ENCODE measurements around the gene MCFD2. TPM values are rescaled to one million over a fixed set of nuclear protein-coding genes. Genes with fewer than 3 reads are reported as not detected.

The MCFD2 gene
- total RNA-seq, 1 donor from 2014 or later = 79.8 TPM

DNA sequence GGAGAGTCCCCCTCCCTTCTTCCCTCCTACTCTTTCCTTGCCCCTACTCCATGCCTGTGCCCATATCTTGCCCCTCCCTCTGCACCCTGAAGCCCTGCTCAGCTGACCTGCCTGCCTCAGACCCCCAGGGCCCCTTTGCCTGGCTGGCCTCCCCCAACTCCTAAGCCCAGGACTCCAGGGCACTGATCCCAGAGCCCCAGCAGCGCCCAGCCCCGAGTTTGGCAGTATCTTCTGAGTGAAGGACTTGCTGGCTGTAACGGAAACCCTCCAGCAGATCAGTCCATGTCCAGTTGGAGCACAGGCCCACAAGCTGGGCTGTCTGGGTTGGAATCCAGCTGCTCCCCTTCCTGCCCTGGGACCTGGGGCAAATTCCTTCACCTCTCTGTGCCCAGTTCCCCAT, 46.0 kb downstream of the MCFD2 start:
- TF ChIP-seq, protein P1, sequence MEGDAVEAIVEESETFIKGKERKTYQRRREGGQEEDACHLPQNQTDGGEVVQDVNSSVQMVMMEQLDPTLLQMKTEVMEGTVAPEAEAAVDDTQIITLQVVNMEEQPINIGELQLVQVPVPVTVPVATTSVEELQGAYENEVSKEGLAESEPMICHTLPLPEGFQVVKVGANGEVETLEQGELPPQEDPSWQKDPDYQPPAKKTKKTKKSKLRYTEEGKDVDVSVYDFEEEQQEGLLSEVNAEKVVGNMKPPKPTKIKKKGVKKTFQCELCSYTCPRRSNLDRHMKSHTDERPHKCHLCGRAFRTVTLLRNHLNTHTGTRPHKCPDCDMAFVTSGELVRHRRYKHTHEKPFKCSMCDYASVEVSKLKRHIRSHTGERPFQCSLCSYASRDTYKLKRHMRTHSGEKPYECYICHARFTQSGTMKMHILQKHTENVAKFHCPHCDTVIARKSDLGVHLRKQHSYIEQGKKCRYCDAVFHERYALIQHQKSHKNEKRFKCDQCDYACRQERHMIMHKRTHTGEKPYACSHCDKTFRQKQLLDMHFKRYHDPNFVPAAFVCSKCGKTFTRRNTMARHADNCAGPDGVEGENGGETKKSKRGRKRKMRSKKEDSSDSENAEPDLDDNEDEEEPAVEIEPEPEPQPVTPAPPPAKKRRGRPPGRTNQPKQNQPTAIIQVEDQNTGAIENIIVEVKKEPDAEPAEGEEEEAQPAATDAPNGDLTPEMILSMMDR (conservative IDR thresholded peaks at IDR 0.05) = no peak
- no peak overlapping the region for H3K27ac Mint-ChIP-seq (ENCODE audit: unreplicated experiment)
- DNase-seq (ENCODE audit: low read depth, low spot score) = no peak

DNA sequence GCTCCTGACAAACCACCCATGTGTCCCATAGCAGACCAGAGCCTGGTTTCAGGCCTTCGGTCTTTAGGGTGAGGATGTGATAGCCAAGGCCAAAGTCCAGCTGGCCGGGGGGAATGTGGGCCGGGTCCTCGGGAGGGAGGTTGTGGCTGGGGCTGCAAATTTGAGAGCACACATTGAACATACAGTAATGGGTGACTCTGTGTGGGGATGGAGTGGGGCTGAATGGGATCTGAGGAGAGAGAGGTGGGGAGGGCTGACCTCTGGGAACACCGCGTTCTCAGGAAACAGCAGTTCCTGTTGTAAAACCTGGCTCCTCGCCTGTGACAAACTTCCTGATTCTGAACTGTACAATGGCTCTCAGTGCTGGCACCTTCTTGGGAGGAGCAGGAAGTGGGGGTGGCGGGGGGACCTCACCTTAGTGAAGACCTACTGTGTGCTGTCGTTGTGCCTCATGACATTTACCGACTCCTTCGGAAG, 48.8 kb downstream of the MCFD2 start:
- H3K4me1 Mint-ChIP-seq = no peaks in the 10 kb centered on the region
- TF ChIP-seq, protein P1 (conservative IDR thresholded peaks at IDR 0.05) = no peak
- no peak overlapping the region for H3K27ac Mint-ChIP-seq (ENCODE audit: unreplicated experiment)
- peaks cover 2% of the 10 kb centered on the region for H3K9me3 Mint-ChIP-seq
- H3K27me3 Mint-ChIP-seq (ENCODE audit: low read depth) = peaks cover 6% of the 10 kb centered on the region
- no peak for DNase-seq (ENCODE audit: low read depth, low spot score)
- H3K4me3 Mint-ChIP-seq = no peak overlapping the region
- H3K36me3 Mint-ChIP-seq (ENCODE audit: low read depth) = peaks cover 2% of the 10 kb centered on the region

More for the DNA sequence above, 46.0 kb downstream of the MCFD2 start:
- H3K4me1 Mint-ChIP-seq = peaks cover 13% of the 10 kb centered on the region
- no peak overlapping the region for H3K4me3 Mint-ChIP-seq
- peaks cover 4% of the 10 kb centered on the region for H3K36me3 Mint-ChIP-seq (ENCODE audit: low read depth)
- peaks cover 5% of the 10 kb centered on the region for H3K9me3 Mint-ChIP-seq
- no peaks in the 10 kb centered on the region for H3K27me3 Mint-ChIP-seq (ENCODE audit: low read depth)

DNA sequence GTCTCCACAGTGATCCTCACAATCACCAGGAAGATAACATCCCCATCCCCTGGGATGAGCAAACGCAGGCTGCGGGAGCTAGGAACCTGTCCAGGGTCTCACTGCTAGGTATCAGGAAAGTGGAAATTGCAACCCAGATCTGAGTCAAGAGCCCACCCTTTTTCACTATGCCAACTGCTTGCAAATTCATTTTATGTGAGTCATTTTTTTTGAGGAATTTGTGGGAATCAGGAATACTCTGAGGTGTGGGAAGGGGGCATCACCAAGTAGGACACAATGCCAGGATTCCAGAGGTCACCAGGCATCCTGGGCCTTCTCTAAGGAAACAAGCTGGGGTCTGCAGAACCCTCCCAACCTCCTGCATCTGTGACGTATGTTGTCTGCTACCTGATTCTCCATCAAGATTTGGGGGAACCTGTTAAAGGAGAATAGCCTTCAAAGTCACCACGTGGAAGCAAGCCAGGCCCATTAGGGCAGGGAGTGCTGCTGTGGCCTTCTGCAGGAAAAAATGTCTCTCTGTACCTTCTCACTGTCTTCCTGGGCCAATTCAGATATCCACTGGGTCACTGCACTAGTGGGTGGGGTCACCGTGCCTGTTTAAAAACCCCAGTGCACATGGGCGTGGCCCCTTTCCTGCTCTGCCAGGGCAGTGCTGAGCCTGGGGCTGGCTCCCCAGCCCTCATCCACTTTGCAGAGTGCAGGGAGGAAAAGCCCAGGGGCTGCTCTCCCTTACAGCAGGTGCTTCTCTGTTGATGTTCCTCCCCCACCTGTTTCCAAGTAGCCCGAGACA, 50.2 kb downstream of the MCFD2 start:
- TF ChIP-seq, protein P1 (conservative IDR thresholded peaks at IDR 0.05) = no peak
- Mint-ChIP-seq H3K9me3 (peaks cover 2% of the 10 kb centered on the region), H3K27ac (ENCODE audit: unreplicated experiment) (no peak overlapping the region), H3K4me3 (no peak overlapping the region), H3K27me3 (ENCODE audit: low read depth) (peaks cover 6% of the 10 kb centered on the region), H3K4me1 (no peaks in the 10 kb centered on the region), H3K36me3 (ENCODE audit: low read depth) (peaks cover 2% of the 10 kb centered on the region)
- no peak for DNase-seq (ENCODE audit: low read depth, low spot score)

DNA sequence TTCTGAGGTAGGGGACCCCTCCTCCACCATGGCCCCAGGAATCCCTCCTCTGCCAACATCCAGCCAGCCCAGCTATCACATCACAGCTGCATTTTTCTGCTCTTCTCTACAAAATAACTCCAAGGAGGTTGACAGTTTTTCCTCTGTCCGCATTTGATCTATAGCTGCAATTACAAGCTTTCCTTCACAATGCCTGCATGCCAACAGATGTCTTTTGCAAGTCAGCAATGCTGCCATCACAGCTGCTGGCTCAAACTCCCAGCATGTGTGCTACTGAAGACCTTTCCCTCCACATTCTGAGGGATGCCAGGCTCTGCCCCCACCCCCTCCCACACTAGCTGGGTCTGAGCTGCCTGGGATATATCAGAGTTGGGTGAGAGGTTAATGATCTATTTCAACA, 51.7 kb downstream of the MCFD2 start:
- Mint-ChIP-seq H3K4me3 (no peak overlapping the region), H3K36me3 (ENCODE audit: low read depth) (peaks cover 2% of the 10 kb centered on the region), H3K27ac (ENCODE audit: unreplicated experiment) (no peak overlapping the region), H3K4me1 (no peaks in the 10 kb centered on the region), H3K9me3 (peaks cover 2% of the 10 kb centered on the region), H3K27me3 (ENCODE audit: low read depth) (peaks cover 6% of the 10 kb centered on the region)
- DNase-seq (ENCODE audit: low read depth, low spot score) = no peak
- TF ChIP-seq, protein P1 (conservative IDR thresholded peaks at IDR 0.05) = no peak

DNA sequence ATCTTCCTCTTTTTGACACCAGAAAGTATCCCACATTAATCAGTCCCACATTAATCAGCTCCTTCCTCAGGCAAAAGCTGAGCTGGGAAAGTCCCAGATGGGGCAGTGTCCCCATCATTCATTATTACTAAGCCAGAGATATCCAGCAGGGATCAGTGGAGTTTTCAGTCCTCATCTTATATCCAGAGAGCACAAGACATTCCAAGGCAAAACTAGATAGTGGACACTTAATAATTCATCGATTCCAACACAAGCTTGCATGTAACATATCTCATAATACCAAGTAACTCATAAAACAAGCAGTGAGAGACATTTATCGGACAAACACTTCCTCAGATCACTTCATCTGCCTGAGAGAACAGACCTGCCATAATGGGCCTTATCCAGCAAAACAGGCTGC, 53.1 kb downstream of the MCFD2 start:
- Mint-ChIP-seq H3K4me3 (no peak overlapping the region), H3K9me3 (peaks cover 2% of the 10 kb centered on the region), H3K27me3 (ENCODE audit: low read depth) (peaks cover 6% of the 10 kb centered on the region), H3K4me1 (no peaks in the 10 kb centered on the region), H3K27ac (ENCODE audit: unreplicated experiment) (no peak overlapping the region), H3K36me3 (ENCODE audit: low read depth) (peaks cover 2% of the 10 kb centered on the region)
- DNase-seq (ENCODE audit: low read depth, low spot score) = no peak
- TF ChIP-seq, protein P1 (conservative IDR thresholded peaks at IDR 0.05) = no peak
